ENCODE data around the gene NELL1. TPM values are rescaled to one million over a fixed set of nuclear protein-coding genes. Genes with fewer than 3 reads are reported as not detected.

NELL1 gene
- total and polyA plus RNA-seq, 2 experiments from 2014 or later, result 2.1 to 7.7 TPM

DNA sequence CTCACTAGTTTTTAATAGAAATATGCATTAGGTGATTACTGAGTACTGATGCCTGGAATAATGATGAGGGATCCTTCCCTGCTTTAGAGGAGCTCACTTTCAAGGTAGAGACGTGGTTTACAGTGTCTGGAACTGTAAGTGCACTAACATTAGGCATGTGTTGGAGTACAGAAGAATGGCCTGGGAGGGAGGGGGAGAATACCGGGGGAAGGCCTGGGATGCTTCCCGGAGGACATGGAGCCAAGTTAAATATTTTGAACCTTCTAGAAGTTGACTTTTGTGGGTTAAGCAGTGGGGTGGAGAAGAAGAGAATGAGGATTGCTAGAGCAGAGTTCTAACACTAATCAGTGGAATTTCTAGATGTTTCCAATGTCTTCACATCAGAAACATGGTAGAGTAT, 261.6 kb downstream of the NELL1 start:
- no peaks in the 10 kb centered on the region for H3K27me3 ChIP-seq
- no peaks in the 10 kb centered on the region for H3K9me3 ChIP-seq (ENCODE audit: low read depth)
- no peak for TF ChIP-seq CTCF (IDR thresholded peaks at IDR 0.05; ENCODE audit: low read depth, low read length)
- H3K4me3 ChIP-seq, result no peak overlapping the region
- H3K36me3 ChIP-seq, result no peaks in the 10 kb centered on the region
- DNase-seq (ENCODE audit: low read depth in 1 of 2, low spot score in 1 of 2), result no peak
- no peaks in the 10 kb centered on the region for H3K4me1 ChIP-seq (ENCODE audit: low read depth)
- no peak overlapping the region for H3K27ac ChIP-seq

GRCh38 chr11:20933086-20933485, 263.7 kb downstream of the NELL1 start:
- no peak overlapping the region for H3K4me3 ChIP-seq
- TF ChIP-seq CTCF (IDR thresholded peaks at IDR 0.05; ENCODE audit: low read depth, low read length), result no peak

DNA sequence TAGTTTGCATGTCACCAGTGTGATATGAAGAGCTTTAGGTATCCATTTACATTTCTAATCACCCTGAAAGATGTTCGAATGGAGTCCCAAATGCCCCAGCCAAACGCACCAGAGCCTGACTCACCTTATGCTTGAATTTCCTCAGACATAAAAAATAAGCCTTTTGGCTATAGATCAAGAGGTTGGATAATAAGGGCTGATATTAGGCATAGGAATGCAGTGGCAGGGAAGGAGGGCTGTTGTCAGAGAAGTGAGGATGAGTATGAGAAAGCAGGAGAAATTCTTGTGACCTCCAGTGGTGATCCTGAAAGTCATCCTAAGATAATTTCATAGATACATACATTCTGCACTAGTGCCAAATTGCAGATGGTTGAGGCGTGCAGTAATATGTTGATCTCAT, 264.6 kb downstream of the NELL1 start:
- Histone ChIP-seq H3K4me3 (no peak overlapping the region), H3K27me3 (no peaks in the 10 kb centered on the region), H3K9me3 (ENCODE audit: low read depth) (no peaks in the 10 kb centered on the region), H3K27ac (no peak overlapping the region), H3K4me1 (ENCODE audit: low read depth) (no peaks in the 10 kb centered on the region), H3K36me3 (no peaks in the 10 kb centered on the region)
- TF ChIP-seq CTCF (IDR thresholded peaks at IDR 0.05; ENCODE audit: low read depth, low read length), result no peak
- no peak for DNase-seq (ENCODE audit: low read depth in 1 of 2, low spot score in 1 of 2)

More at GRCh38 chr11:20933086-20933485, 263.7 kb downstream of the NELL1 start:
- H3K4me1 ChIP-seq (ENCODE audit: low read depth), result no peaks in the 10 kb centered on the region
- no peaks in the 10 kb centered on the region for H3K27me3 ChIP-seq
- no peak overlapping the region for H3K27ac ChIP-seq
- no peaks in the 10 kb centered on the region for H3K36me3 ChIP-seq
- H3K9me3 ChIP-seq (ENCODE audit: low read depth), result no peaks in the 10 kb centered on the region
- DNase-seq (ENCODE audit: low read depth in 1 of 2, low spot score in 1 of 2), result no peak

GRCh38 chr11:20934516-20934915, 265.1 kb downstream of the NELL1 start:
- no peaks in the 10 kb centered on the region for H3K4me1 ChIP-seq (ENCODE audit: low read depth)
- H3K27ac ChIP-seq, result no peak overlapping the region
- no peak for DNase-seq (ENCODE audit: low read depth in 1 of 2, low spot score in 1 of 2)
- H3K27me3 ChIP-seq, result no peaks in the 10 kb centered on the region
- no peak overlapping the region for H3K4me3 ChIP-seq
- H3K36me3 ChIP-seq, result no peaks in the 10 kb centered on the region
- no peak for TF ChIP-seq CTCF (IDR thresholded peaks at IDR 0.05; ENCODE audit: low read depth, low read length)
- no peaks in the 10 kb centered on the region for H3K9me3 ChIP-seq (ENCODE audit: low read depth)

- TF ChIP-seq CTCF (IDR thresholded peaks at IDR 0.05; ENCODE audit: low read depth, low read length), result no peak
- Histone ChIP-seq H3K9me3 (ENCODE audit: low read depth) (no peaks in the 10 kb centered on the region), H3K4me3 (no peak overlapping the region), H3K27ac (no peak overlapping the region), H3K4me1 (ENCODE audit: low read depth) (no peaks in the 10 kb centered on the region), H3K27me3 (no peaks in the 10 kb centered on the region), H3K36me3 (no peaks in the 10 kb centered on the region)
- no peak for DNase-seq (ENCODE audit: low read depth in 1 of 2, low spot score in 1 of 2)
Measured at GRCh38 chr11:20937826-20938225, 268.4 kb downstream of the NELL1 start.

GRCh38 chr11:20949585-20949984, 280.2 kb downstream of the NELL1 start:
- peak in 1 of 2 donors; percentile 11 for DNase-seq (ENCODE audit: low read depth in 1 of 2, low spot score in 1 of 2)
- Histone ChIP-seq H3K27me3 (no peaks in the 10 kb centered on the region), H3K4me1 (ENCODE audit: low read depth) (no peaks in the 10 kb centered on the region), H3K36me3 (no peaks in the 10 kb centered on the region), H3K27ac (no peak overlapping the region), H3K9me3 (ENCODE audit: low read depth) (no peaks in the 10 kb centered on the region), H3K4me3 (no peak overlapping the region)
- no peak for TF ChIP-seq CTCF (IDR thresholded peaks at IDR 0.05; ENCODE audit: low read depth, low read length)

Measured in cardiac muscle cell (in vitro differentiated cells and primary cell).